ENCODE results near the gene MARCHF2.
"Not testable (repeated sequence)": the region's sequence is repeated elsewhere in the genome, so short reads cannot be mapped to it uniquely, and the experiment has no call there.

Gene MARCHF2

GRCh38 chr19:8410718-8411117 is 2.4 kb upstream of the MARCHF2 start:
- not testable (repeated sequence) for DNase-seq (ENCODE audit: low read depth)

GRCh38 chr19:8413629-8413995 is 507 bp downstream of the MARCHF2 start:
- no peak for DNase-seq (ENCODE audit: low read depth)

GRCh38 chr19:8416796-8417195 is 3.7 kb downstream of the MARCHF2 start:
- no peak for DNase-seq (ENCODE audit: low read depth)

GRCh38 chr19:8421484-8422461 is 8.7 kb downstream of the MARCHF2 start:
- DNase-seq (ENCODE audit: low read depth): no peak

- no peak for DNase-seq (ENCODE audit: low read depth)
Measured at GRCh38 chr19:8423817-8424223, 10.7 kb downstream of the MARCHF2 start.

- not testable (repeated sequence) for DNase-seq (ENCODE audit: low read depth)
Measured at GRCh38 chr19:8425331-8425730, 12.2 kb downstream of the MARCHF2 start.

GRCh38 chr19:8426283-8426682 is 13.2 kb downstream of the MARCHF2 start:
- DNase-seq (ENCODE audit: low read depth): no peak

- DNase-seq (ENCODE audit: low read depth): no peak
Measured at GRCh38 chr19:8429044-8429443, 15.9 kb downstream of the MARCHF2 start.

- no peak for DNase-seq (ENCODE audit: low read depth)
Measured at GRCh38 chr19:8429826-8430225, 16.7 kb downstream of the MARCHF2 start.

GRCh38 chr19:8430650-8431049 is 17.5 kb downstream of the MARCHF2 start:
- no peak for DNase-seq (ENCODE audit: low read depth)

GRCh38 chr19:8438236-8438635 is 25.1 kb downstream of the MARCHF2 start:
- DNase-seq (ENCODE audit: low read depth): no peak

- DNase-seq (ENCODE audit: low read depth): no peak
Measured at GRCh38 chr19:8441725-8442544, 28.8 kb downstream of the MARCHF2 start.

GRCh38 chr19:8444140-8444676 is 31.1 kb downstream of the MARCHF2 start:
- DNase-seq (ENCODE audit: low read depth): not testable (repeated sequence)

- peak; percentile 100 for DNase-seq (ENCODE audit: low read depth)
Measured at GRCh38 chr19:8444677-8445487, 31.8 kb downstream of the MARCHF2 start, which contains the start of gene HNRNPM. Gene HNRNPM (plus strand): TSS chr19:8444975. CDS start chr19:8444999, 24 bp downstream.

GRCh38 chr19:8445488-8446001 is 32.4 kb downstream of the MARCHF2 start:
- no peak for DNase-seq (ENCODE audit: low read depth)

GRCh38 chr19:8446061-8446709 is 33.1 kb downstream of the MARCHF2 start:
- no peak for DNase-seq (ENCODE audit: low read depth)

GRCh38 chr19:8449830-8450229 is 36.7 kb downstream of the MARCHF2 start:
- DNase-seq (ENCODE audit: low read depth): no peak

- no peak for DNase-seq (ENCODE audit: low read depth)
Measured at GRCh38 chr19:8451377-8451776, 38.3 kb downstream of the MARCHF2 start.

- no peak for DNase-seq (ENCODE audit: low read depth)
Measured at GRCh38 chr19:8451885-8452284, 38.8 kb downstream of the MARCHF2 start.

- DNase-seq (ENCODE audit: low read depth): no peak
Measured at GRCh38 chr19:8452446-8453123, 39.5 kb downstream of the MARCHF2 start.

Data from activated gamma-delta T cell treated with anti-CD3 and anti-CD28 coated beads, Interleukin-2, amount 50 U/mL, for 16 hours (primary cell).